Measurements from ENCODE around the gene P2RY2. TPM values are rescaled to one million over a fixed set of nuclear protein-coding genes. Genes with fewer than 3 reads are reported as not detected.

Gene P2RY2
- polyA plus RNA-seq, 1 experiment: not detected

DNA sequence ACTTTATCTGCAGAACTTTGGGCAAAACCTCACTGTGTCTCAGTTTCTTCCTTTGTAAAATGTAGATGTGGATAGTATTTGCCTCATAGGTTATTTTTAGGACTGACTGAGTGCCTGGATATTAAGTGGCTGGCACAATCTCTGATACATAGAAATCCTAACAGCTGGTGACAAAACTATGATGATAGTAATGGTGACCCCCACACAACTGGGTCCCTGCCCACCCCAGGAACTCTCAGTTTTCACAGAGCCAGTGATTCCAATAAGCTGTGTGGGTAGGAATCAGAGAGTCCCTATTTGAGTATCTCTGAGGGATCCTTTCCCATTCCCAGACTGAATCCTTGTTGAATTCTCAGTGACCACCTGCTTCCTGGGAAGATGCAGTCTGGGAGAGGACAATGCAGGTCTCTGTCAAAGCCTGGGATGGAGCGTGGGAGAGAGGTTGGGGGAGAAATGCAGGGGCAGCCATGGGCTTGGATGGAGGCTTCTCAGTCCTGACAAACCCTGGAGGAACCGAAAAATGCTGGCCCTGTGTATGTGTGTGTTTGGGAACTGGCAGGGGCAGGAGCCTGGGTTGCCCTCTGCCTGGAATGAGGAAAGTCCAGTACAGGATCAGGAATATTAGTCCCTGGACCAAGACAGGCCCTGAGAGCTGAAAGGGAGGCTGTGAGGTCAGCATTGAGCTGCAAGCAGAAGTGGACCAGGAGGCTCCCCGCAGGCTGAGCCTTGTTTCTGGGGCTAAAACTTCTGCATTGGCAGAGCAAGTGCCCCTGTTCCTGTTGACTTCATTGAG is 48.0 kb downstream of the P2RY2 start:
- H3K4me3 ChIP-seq (ENCODE audit: low read depth, low read length): no peak overlapping the region
- CTCF ChIA-PET: interaction anchor here (0.8 to 1.5 kb wide), 3 partner anchors 23 to 127 kb away, joined by 3 to 5 read pairs (median 3); no protein-coding TSS in a partner anchor
- H3K27me3 ChIP-seq (ENCODE audit: control insufficient read depth, insufficient read depth, low read length): peaks cover 38% of the 10 kb centered on the region
- POLR2A ChIA-PET: no interaction called here
- no peak overlapping the region for H3K27ac ChIP-seq (ENCODE audit: low read depth, low read length)
- no peak for DNase-seq (ENCODE audit: low read depth, low spot score)
- no peaks in the 10 kb centered on the region for H3K9me3 ChIP-seq (ENCODE audit: control insufficient read depth, insufficient read depth, low read length)
- TF ChIP-seq, protein P1, sequence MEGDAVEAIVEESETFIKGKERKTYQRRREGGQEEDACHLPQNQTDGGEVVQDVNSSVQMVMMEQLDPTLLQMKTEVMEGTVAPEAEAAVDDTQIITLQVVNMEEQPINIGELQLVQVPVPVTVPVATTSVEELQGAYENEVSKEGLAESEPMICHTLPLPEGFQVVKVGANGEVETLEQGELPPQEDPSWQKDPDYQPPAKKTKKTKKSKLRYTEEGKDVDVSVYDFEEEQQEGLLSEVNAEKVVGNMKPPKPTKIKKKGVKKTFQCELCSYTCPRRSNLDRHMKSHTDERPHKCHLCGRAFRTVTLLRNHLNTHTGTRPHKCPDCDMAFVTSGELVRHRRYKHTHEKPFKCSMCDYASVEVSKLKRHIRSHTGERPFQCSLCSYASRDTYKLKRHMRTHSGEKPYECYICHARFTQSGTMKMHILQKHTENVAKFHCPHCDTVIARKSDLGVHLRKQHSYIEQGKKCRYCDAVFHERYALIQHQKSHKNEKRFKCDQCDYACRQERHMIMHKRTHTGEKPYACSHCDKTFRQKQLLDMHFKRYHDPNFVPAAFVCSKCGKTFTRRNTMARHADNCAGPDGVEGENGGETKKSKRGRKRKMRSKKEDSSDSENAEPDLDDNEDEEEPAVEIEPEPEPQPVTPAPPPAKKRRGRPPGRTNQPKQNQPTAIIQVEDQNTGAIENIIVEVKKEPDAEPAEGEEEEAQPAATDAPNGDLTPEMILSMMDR (IDR thresholded peaks at IDR 0.05; ENCODE audit: low read depth, low read length): no peak

DNA sequence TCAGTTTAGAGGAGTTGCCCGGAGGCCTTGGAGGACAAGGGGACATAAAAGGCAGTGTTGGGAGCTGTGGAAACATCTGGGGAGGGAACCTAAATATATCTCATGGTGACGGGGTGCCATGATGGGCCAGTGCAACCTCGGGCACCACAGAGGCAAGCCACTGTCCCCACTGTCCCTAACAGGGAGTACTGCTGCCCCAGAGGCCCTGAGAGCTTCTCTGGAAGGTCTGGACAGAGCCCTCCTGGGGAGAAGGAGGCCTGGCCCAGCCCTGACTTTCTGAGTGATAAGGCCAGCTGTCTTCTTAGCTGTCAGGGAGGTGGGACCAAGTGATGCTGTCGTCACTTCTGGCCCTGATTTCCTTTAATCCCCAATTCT is 48.6 kb downstream of the P2RY2 start:
- Histone ChIP-seq H3K4me3 (ENCODE audit: low read depth, low read length) (no peak overlapping the region), H3K27ac (ENCODE audit: low read depth, low read length) (no peak overlapping the region), H3K27me3 (ENCODE audit: control insufficient read depth, insufficient read depth, low read length) (peaks cover 39% of the 10 kb centered on the region), H3K9me3 (ENCODE audit: control insufficient read depth, insufficient read depth, low read length) (no peaks in the 10 kb centered on the region)
- ChIA-PET CTCF (interaction anchor here (0.8 kb wide), 1 partner anchor 84 kb away, joined by 3 read pairs; no protein-coding TSS in a partner anchor), POLR2A (no interaction called here)
- DNase-seq (ENCODE audit: low read depth, low spot score): no peak
- TF ChIP-seq, protein P1 (IDR thresholded peaks at IDR 0.05; ENCODE audit: low read depth, low read length): no peak

DNA sequence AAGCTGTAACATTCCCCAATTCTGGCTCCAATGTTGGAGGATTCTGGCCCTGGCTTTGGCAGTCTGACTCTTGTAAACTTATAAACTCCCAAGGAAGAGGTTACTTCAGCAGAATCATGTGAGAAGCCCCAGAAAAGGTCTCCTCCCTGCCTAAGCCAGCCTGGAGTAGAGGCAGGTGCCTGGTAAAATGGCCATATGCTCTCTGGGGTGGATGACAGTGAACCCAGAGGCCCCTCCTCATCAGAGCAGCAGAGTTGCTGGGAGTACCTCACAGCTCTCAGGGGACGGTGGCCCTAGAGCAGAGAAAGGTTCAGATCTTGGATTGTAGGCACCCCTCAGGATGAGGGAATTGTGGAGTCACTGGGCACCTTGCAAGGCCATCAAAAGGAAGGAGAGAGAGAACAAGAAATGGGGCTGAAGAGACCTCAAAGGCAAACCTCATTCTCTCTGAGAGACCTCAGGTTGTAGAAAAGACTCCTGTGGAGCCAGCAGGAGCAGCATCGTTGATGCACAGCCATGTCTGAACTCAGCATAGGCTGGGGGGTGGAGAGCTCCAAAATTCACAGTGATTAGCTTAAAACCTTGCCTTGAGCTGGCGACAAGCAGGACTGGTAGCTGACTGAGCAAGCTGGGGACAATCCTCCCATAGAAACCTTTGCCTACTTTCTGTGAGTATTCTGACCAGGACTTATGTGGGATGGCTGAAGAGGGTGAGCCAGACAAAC is 49.2 kb downstream of the P2RY2 start:
- H3K9me3 ChIP-seq (ENCODE audit: control insufficient read depth, insufficient read depth, low read length): no peaks in the 10 kb centered on the region
- TF ChIP-seq, protein P1 (IDR thresholded peaks at IDR 0.05; ENCODE audit: low read depth, low read length): no peak
- ChIA-PET CTCF (interaction anchor here (0.9 to 1.0 kb wide), 2 partner anchors 22 to 84 kb away, joined by 3 to 4 read pairs; no protein-coding TSS in a partner anchor), POLR2A (no interaction called here)
- no peak for DNase-seq (ENCODE audit: low read depth, low spot score)
- H3K4me3 ChIP-seq (ENCODE audit: low read depth, low read length): no peak overlapping the region
- no peak overlapping the region for H3K27ac ChIP-seq (ENCODE audit: low read depth, low read length)
- H3K27me3 ChIP-seq (ENCODE audit: control insufficient read depth, insufficient read depth, low read length): peaks cover 39% of the 10 kb centered on the region

DNA sequence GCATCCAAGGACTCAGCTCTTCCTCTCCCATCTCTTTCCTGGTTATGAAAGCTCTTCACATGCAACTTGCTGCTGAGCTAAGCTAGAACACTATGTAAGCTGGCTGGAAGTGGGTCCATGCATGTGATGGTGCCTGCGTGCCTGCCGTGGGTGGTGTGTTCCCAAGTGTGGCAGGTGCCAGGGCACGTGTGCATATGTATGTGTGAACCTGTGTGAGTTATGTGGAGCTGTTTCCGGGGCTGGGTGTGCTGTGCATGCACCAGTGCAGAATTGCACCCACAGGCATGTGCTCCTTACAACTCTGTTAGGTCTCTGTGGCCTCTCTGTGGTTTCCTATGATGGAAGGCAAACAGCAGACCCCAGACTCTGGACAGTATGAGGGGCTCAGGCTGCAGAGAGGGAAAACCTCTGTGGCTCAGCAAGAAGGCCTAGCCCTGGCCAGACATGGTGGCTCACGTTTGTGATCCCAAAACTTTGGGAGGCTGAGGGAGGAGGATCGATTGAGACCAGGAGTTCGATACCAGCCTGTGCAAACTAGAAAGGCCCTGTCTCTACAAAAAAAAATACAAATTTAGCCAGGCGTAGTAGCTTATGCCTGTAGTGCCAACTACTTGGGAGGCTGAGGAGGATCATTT is 49.9 kb downstream of the P2RY2 start:
- CTCF ChIA-PET: interaction anchor here (0.9 to 1.0 kb wide), 2 partner anchors 21 to 83 kb away, joined by 3 to 4 read pairs; no protein-coding TSS in a partner anchor
- Histone ChIP-seq H3K9me3 (ENCODE audit: control insufficient read depth, insufficient read depth, low read length) (no peaks in the 10 kb centered on the region), H3K27ac (ENCODE audit: low read depth, low read length) (no peak overlapping the region), H3K27me3 (ENCODE audit: control insufficient read depth, insufficient read depth, low read length) (peaks cover 39% of the 10 kb centered on the region), H3K4me3 (ENCODE audit: low read depth, low read length) (no peak overlapping the region)
- POLR2A ChIA-PET: no interaction called here
- DNase-seq (ENCODE audit: low read depth, low spot score): no peak
- TF ChIP-seq, protein P1 (IDR thresholded peaks at IDR 0.05; ENCODE audit: low read depth, low read length): no peak
